H9 (cell line): Measurements from ENCODE around the gene PDE1C. TPM values are rescaled to one million over a fixed set of nuclear protein-coding genes. Genes with fewer than 3 reads are reported as not detected.

ENCODE experiments used
- DNase-seq: peaks from one replicate; pipeline ENCODE4 v3.0.0-alpha.2; 2017
- H2AFZ ChIP-seq: one replicate; pipeline ENCODE4 v1.6.1; 2013; ENCODE audit warnings: mild to moderate bottlenecking, low read length, control low read depth, moderate library complexity
- H2AK5ac ChIP-seq: 2 replicates; pipeline ENCODE4 v1.6.1; 2013; ENCODE audit warnings: low read length, control low read depth, mixed read lengths; ENCODE audit not compliant: insufficient read length
- H2BK120ac ChIP-seq: one replicate; pipeline ENCODE4 v1.6.1; 2013; ENCODE audit warnings: low read depth, mild to moderate bottlenecking, low read length, control low read depth, inconsistent platforms; ENCODE audit not compliant: poor library complexity, severe bottlenecking
- H2BK12ac ChIP-seq: 2 replicates; pipeline ENCODE4 v1.6.1; 2013; ENCODE audit warnings: low read length, control low read depth, mixed read lengths, low read depth; ENCODE audit not compliant: insufficient read length
- H2BK15ac ChIP-seq: 2 replicates; pipeline ENCODE4 v1.6.1; 2013; ENCODE audit warnings: low read depth, low read length, control low read depth
- H2BK20ac ChIP-seq: one replicate; pipeline ENCODE4 v1.6.1; 2013; ENCODE audit warnings: low read depth, mild to moderate bottlenecking, low read length, control low read depth, inconsistent platforms; ENCODE audit not compliant: poor library complexity, severe bottlenecking
- H2BK5ac ChIP-seq: 2 replicates; pipeline ENCODE4 v1.6.1; 2013; ENCODE audit warnings: low read length, control low read depth, mixed read lengths; ENCODE audit not compliant: insufficient read length
- H3K14ac ChIP-seq: 2 replicates; pipeline ENCODE4 v1.6.1; 2013; ENCODE audit warnings: low read length, control low read depth; ENCODE audit not compliant: insufficient read depth
- H3K18ac ChIP-seq: 2 replicates; pipeline ENCODE4 v1.6.1; 2013; ENCODE audit warnings: low read depth, mild to moderate bottlenecking, mixed read lengths, low read length, control low read depth; ENCODE audit not compliant: insufficient read length
- H3K23ac ChIP-seq: 2 replicates; pipeline ENCODE4 v1.6.1; 2013; ENCODE audit warnings: low read length, control low read depth, mixed read lengths, low read depth; ENCODE audit not compliant: insufficient read length
- H3K23me2 ChIP-seq: 2 replicates; pipeline ENCODE4 v1.6.1; 2013; ENCODE audit warnings: low read depth, mild to moderate bottlenecking, mixed read lengths, low read length, control low read depth; ENCODE audit not compliant: insufficient read length, poor library complexity, severe bottlenecking
- H3K27ac ChIP-seq: 2 replicates; pipeline ENCODE4 v1.5.1; 2013; ENCODE audit warnings: low read length, control low read depth, mixed read lengths, low read depth; ENCODE audit not compliant: insufficient read length
- H3K27me3 ChIP-seq: 2 replicates; pipeline ENCODE4 v1.6.1; 2013; ENCODE audit warnings: low read length, control low read depth, inconsistent platforms; ENCODE audit not compliant: insufficient read depth
- H3K4ac ChIP-seq: 2 replicates; pipeline ENCODE4 v1.6.1; 2013; ENCODE audit warnings: low read depth, mild to moderate bottlenecking, control low read depth, inconsistent platforms, low read length, moderate library complexity
- H3K4me1 ChIP-seq: 2 replicates; pipeline ENCODE4 v1.6.1; 2013; ENCODE audit warnings: low read length, control low read depth, inconsistent platforms; ENCODE audit not compliant: insufficient read depth
- H3K4me2 ChIP-seq: 2 replicates; pipeline ENCODE4 v1.6.1; 2013; ENCODE audit warnings: low read length, control low read depth, mixed read lengths; ENCODE audit not compliant: insufficient read length, insufficient read depth
- H3K56ac ChIP-seq: 2 replicates; pipeline ENCODE4 v1.6.1; 2013; ENCODE audit warnings: low read depth, mild to moderate bottlenecking, mixed read lengths, low read length, control low read depth; ENCODE audit not compliant: insufficient read length
- H3K79me1 ChIP-seq: 2 replicates; pipeline ENCODE4 v1.6.1; 2013; ENCODE audit warnings: low read depth, mild to moderate bottlenecking, moderate library complexity, low read length, control low read depth, inconsistent platforms; ENCODE audit not compliant: insufficient read depth, poor library complexity, severe bottlenecking
- H3K79me2 ChIP-seq: 2 replicates; pipeline ENCODE4 v1.6.1; 2013; ENCODE audit warnings: low read length, control low read depth, inconsistent platforms; ENCODE audit not compliant: insufficient read depth
- H3K9ac ChIP-seq: 2 replicates; pipeline ENCODE4 v1.6.1; 2013; ENCODE audit warnings: low read length, control low read depth, mixed read lengths; ENCODE audit not compliant: insufficient read length; ENCODE audit errors: extremely low read depth
- H3K9me3 ChIP-seq: one replicate; pipeline ENCODE4 v1.6.1; 2013; ENCODE audit warnings: low read depth, low read length, inconsistent platforms; ENCODE audit not compliant: control insufficient read depth
- H3T11ph ChIP-seq: one replicate; pipeline ENCODE4 v1.6.1; 2013; ENCODE audit warnings: mild to moderate bottlenecking, low read length, control low read depth, inconsistent platforms
- H4K20me1 ChIP-seq: one replicate; pipeline ENCODE4 v1.6.1; 2013; ENCODE audit not compliant: control insufficient read depth, insufficient read length, insufficient read depth
- H4K5ac ChIP-seq: 2 replicates; pipeline ENCODE4 v1.6.1; 2013; ENCODE audit warnings: low read depth, mild to moderate bottlenecking, mixed read lengths, low read length, control low read depth; ENCODE audit not compliant: insufficient read length
- H4K8ac ChIP-seq: replicated peaks from 2 replicates; pipeline ENCODE4 v1.6.1; 2013; ENCODE audit warnings: low read length, control low read depth, mixed read lengths, low read depth; ENCODE audit not compliant: insufficient read length
- H4K91ac ChIP-seq: 2 replicates; pipeline ENCODE4 v1.6.1; 2013; ENCODE audit warnings: low read depth, mild to moderate bottlenecking, moderate library complexity, mixed read lengths, low read length, control low read depth; ENCODE audit not compliant: insufficient read length
- H3K27ac Mint-ChIP-seq, 3 experiments: 2 replicates in 2 of 3; 3 replicates in 1 of 3; pipeline ENCODE4 v1.8.0; 2020 to 2021; ENCODE audit warnings: mixed read lengths in 3 of 3, mild to moderate bottlenecking in 1 of 3, moderate library complexity in 1 of 3
- H3K27me3 Mint-ChIP-seq: 2 replicates; pipeline ENCODE4 v1.8.0; 2021; ENCODE audit warnings: low read depth, mild to moderate bottlenecking, moderate library complexity, mixed read lengths
- H3K36me3 Mint-ChIP-seq, 3 experiments: 2 replicates in 2 of 3; 3 replicates in 1 of 3; pipeline ENCODE4 v1.8.0; 2020 to 2021; ENCODE audit warnings: low read depth in 3 of 3, mixed read lengths in 3 of 3; ENCODE audit not compliant: insufficient read depth in 1 of 3
- H3K4me1 Mint-ChIP-seq, 2 experiments: 2 replicates each; pipeline ENCODE4 v1.8.0; 2020; ENCODE audit warnings: mixed read lengths in 2 of 2
- H3K4me3 Mint-ChIP-seq, 2 experiments: 2 replicates in 1 of 2; 3 replicates in 1 of 2; pipeline ENCODE4 v1.8.0; 2020 to 2021; ENCODE audit warnings: mild to moderate bottlenecking in 2 of 2, mixed read lengths in 2 of 2, moderate library complexity in 1 of 2
- H3K9me3 Mint-ChIP-seq, 2 experiments: 2 replicates in 1 of 2; 3 replicates in 1 of 2; pipeline ENCODE4 v1.8.0; 2020; ENCODE audit warnings: mild to moderate bottlenecking in 2 of 2, mixed read lengths in 2 of 2, moderate library complexity in 1 of 2
- CTCF ChIP-seq: fragments of 200-600 bp; sonication (generic); conservative IDR thresholded peaks from 3 replicates; pipeline ENCODE4 v1.8.0; 2021; ENCODE audit warnings: antibody characterized with exemption, mild to moderate bottlenecking
- WGBS: extraction: QIAGEN DNeasy Blood & Tissue Kit; methylation state at CpG from one replicate; pipeline ENCODE4 v1.1.7; 2013; ENCODE audit warnings: missing lambda C conversion rate, low lambda C conversion rate, mixed read lengths; ENCODE audit not compliant: insufficient read length; ENCODE audit errors: extremely low coverage; 5-methylcytosine and 5-hydroxymethylcytosine counted together
- total RNA-seq: library from RNA; stranded (reverse); gene quantifications from 2 replicates; pipeline ENCODE4 v1.2.1, GENCODE V29; 2021

The PDE1C gene
- total RNA-seq, 1 experiment from 2014 or later, result 0.17 TPM

DNA sequence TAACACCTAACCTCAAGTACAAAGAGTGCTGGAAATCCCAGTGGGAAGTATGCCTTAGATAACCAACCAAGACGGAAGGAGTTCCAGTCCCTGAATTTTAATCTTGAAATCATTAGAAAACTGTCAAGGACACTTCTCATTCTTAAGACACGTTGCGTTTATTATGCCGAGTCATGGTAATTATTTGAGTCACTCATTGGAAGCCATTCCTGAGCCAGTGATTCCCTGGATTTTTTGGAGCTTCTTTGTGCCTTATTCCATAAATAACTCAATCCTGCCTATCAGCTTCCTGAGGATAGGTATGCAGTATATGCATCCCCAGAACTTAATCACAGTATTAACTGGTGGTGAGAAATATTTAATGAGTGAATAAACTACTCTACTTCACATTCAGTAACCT is 305.7 kb downstream of the PDE1C start:
- Mint-ChIP-seq H3K9me3 (peaks cover 0 to 10% of the 10 kb centered on the region in 2 experiments; a peak in 2 of 5 replicates), H3K27ac (no peak overlapping the region), H3K36me3 (no peaks in the 10 kb centered on the region; a peak in 1 of 7 replicates), H3K27me3 (peaks cover 98% of the 10 kb centered on the region), H3K4me3 (no peak overlapping the region), H3K4me1 (peaks cover 18 to 22% of the 10 kb centered on the region in 2 experiments)
- no peak overlapping the region for H2AFZ ChIP-seq
- H3K79me2 ChIP-seq, result no peaks in the 10 kb centered on the region
- H2BK120ac ChIP-seq, result no peak overlapping the region
- DNase-seq, result no peak
- no peak overlapping the region for H3K23ac ChIP-seq
- H3K18ac ChIP-seq, result no peak overlapping the region
- H2BK12ac ChIP-seq, result no peak overlapping the region
- no peak overlapping the region for H4K91ac ChIP-seq
- no peak overlapping the region for H2BK15ac ChIP-seq
- H3K27me3 ChIP-seq, result peaks cover 71% of the 10 kb centered on the region
- no peak overlapping the region for H3K56ac ChIP-seq
- no peak overlapping the region for H4K8ac ChIP-seq
- no peak overlapping the region for H3K4me2 ChIP-seq
- no peak for TF ChIP-seq CTCF
- H3K27ac ChIP-seq, result no peak overlapping the region
- H3K9ac ChIP-seq, result no peak overlapping the region
- no peaks in the 10 kb centered on the region for H3K79me1 ChIP-seq
- H3K23me2 ChIP-seq, result no peaks in the 10 kb centered on the region
- no CpG with 5 or more reads among the region's 4 CpGs for WGBS
- no peaks in the 10 kb centered on the region for H3K9me3 ChIP-seq
- H2AK5ac ChIP-seq, result no peak overlapping the region
- H2BK20ac ChIP-seq, result no peak overlapping the region
- H4K20me1 ChIP-seq, result no peaks in the 10 kb centered on the region
- H3K14ac ChIP-seq, result no peak overlapping the region
- H3T11ph ChIP-seq, result no peak overlapping the region
- H3K4me1 ChIP-seq, result no peaks in the 10 kb centered on the region
- no peak overlapping the region for H2BK5ac ChIP-seq
- no peak overlapping the region for H3K4ac ChIP-seq
- no peak overlapping the region for H4K5ac ChIP-seq
